Epithelial cell of proximal tubule (primary cell): ENCODE measurements around the gene PLCE1. TPM values are rescaled to one million over a fixed set of nuclear protein-coding genes. Genes with fewer than 3 reads are reported as not detected.

Source experiments
- DNase-seq: peaks from one replicate; pipeline ENCODE4 v3.0.0-alpha.2; 2011; ENCODE audit warnings: low read depth
- H3K4me3 ChIP-seq: 2 replicates; pipeline ENCODE4 v1.5.1; 2011; ENCODE audit warnings: low read depth, mild to moderate bottlenecking, low read length
- total RNA-seq: library from RNA; depleted of rRNA; stranded (reverse); fragments of >200 nt; gene quantifications from 2 replicates; pipeline ENCODE4 v1.2.3, GENCODE V29; 2015
- TF ChIP-seq, protein P1 (sequence below): conservative IDR thresholded peaks from 2 replicates; pipeline ENCODE4 v1.5.1; 2012; ENCODE audit warnings: low read depth, mild to moderate bottlenecking, low read length

PLCE1 gene
- total RNA-seq, 1 donor from 2014 or later, result 1.2 TPM

- TF ChIP-seq, protein P1, sequence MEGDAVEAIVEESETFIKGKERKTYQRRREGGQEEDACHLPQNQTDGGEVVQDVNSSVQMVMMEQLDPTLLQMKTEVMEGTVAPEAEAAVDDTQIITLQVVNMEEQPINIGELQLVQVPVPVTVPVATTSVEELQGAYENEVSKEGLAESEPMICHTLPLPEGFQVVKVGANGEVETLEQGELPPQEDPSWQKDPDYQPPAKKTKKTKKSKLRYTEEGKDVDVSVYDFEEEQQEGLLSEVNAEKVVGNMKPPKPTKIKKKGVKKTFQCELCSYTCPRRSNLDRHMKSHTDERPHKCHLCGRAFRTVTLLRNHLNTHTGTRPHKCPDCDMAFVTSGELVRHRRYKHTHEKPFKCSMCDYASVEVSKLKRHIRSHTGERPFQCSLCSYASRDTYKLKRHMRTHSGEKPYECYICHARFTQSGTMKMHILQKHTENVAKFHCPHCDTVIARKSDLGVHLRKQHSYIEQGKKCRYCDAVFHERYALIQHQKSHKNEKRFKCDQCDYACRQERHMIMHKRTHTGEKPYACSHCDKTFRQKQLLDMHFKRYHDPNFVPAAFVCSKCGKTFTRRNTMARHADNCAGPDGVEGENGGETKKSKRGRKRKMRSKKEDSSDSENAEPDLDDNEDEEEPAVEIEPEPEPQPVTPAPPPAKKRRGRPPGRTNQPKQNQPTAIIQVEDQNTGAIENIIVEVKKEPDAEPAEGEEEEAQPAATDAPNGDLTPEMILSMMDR, result no peak
- DNase-seq, result no peak
- no peak overlapping the region for H3K4me3 ChIP-seq
Observed at GRCh38 chr10:94000638-94001415, 7.1 kb downstream of the PLCE1 start.

DNA sequence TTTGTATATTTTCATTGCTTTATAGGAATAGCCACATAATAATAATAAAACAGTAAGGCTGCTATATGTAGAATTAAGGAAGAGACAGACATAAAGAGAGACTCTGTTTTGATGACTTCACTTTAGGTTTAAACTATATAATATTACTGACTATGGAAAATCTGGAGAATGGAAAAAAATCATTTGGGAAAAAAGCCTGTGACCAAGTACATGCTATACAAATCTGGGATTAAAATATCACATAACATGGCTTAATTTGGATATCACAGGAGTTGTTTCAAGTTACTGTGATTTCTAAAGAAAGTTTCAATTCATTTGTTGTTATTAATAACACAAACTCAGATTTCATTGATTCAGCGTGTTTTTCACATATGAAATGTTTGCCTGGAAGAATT is 7.7 kb downstream of the PLCE1 start:
- DNase-seq, result no peak

GRCh38 chr10:94002156-94002555 is 8.4 kb downstream of the PLCE1 start:
- H3K4me3 ChIP-seq, result no peak overlapping the region
- no peak for DNase-seq
- TF ChIP-seq, protein P1, result no peak

More for the DNA sequence above, 7.7 kb downstream of the PLCE1 start:
- H3K4me3 ChIP-seq, result no peak overlapping the region
- TF ChIP-seq, protein P1, result no peak

- TF ChIP-seq, protein P1, result no peak
- no peak overlapping the region for H3K4me3 ChIP-seq
- DNase-seq, result no peak
Observed at GRCh38 chr10:94003488-94003887, 9.8 kb downstream of the PLCE1 start.

- H3K4me3 ChIP-seq, result no peak overlapping the region
Observed at GRCh38 chr10:94005050-94005449, 11.3 kb downstream of the PLCE1 start.

GRCh38 chr10:94006591-94007550 is 13.1 kb downstream of the PLCE1 start:
- TF ChIP-seq, protein P1, result no peak
- DNase-seq, result no peak
- H3K4me3 ChIP-seq, result no peak overlapping the region

More at GRCh38 chr10:94005050-94005449, 11.3 kb downstream of the PLCE1 start:
- TF ChIP-seq, protein P1, result no peak
- no peak for DNase-seq
